Stimulated activated CD4-positive, alpha-beta T cell treated with anti-CD3 and anti-CD28 coated beads, Interleukin-15, amount 100 ng/mL, for 1 hour (primary cell): Measurements from ENCODE around the gene ORMDL2.
"Not testable (repeated sequence)": the region's sequence is repeated elsewhere in the genome, so short reads cannot be mapped to it uniquely, and the experiment has no call there.

Experiments
- DNase-seq, 2 donors: peaks; one replicate each; pipeline ENCODE4 v3.0.0-alpha.2; 2020; ENCODE audit warnings: low read depth in 1 of 2, low spot score in 1 of 2

Gene ORMDL2

DNA sequence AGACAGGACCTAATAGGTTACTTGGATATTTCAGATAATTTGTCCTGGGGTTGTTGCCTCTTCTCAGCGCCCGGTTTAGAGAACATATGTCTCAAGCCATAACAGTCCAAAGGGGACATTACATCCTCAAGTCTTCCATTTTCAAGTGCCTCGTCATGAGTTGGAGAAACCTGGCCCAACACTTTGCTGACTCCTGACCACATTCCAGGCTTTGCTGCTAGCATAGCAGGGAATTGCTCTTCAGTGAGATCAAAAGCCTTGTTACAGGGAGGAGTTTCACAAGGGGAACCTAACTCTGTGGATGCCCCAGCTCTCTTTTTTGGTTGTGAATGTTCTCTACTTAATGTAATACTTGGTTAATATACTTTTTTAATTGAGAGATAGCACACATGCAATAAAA is 33.1 kb downstream of the ORMDL2 start:
- DNase-seq = no peak

DNA sequence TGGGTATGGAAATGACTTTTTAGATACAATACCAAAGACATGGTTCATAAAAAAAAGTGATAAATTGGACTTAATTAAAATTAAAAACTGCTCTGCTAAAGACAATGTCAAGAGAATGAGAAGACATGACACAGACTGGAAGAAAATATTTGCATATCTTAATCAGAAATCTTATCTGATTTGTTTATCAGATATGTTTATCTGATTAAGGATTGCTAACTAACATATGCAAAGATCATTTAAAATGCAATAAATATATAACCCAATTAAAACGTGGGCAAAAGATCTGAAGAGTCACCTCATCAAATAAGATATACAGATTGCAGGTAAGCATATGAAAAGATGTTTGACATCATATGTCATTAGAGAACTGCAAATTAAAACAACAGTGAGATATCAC is 34.9 kb downstream of the ORMDL2 start:
- DNase-seq = no peak

DNA sequence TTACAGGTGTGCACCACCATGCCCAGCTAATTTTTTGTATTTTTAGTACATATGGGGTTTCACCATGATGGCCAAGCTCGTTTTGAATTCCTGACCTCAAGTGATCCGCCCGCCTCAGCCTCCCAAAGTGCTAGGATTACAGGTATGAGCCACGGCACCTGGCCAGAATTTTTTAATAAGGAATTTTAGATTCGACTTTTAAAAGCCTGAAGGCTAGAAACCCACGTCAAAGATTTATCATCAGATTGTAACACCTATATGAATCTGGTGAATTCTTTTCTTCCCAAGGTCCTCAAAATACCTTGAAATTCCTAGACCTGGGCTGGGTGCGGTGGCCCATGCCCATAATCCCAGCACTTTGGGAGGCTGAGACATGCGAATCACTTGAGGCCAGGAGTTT is 43.6 kb downstream of the ORMDL2 start:
- DNase-seq = no peak

DNA sequence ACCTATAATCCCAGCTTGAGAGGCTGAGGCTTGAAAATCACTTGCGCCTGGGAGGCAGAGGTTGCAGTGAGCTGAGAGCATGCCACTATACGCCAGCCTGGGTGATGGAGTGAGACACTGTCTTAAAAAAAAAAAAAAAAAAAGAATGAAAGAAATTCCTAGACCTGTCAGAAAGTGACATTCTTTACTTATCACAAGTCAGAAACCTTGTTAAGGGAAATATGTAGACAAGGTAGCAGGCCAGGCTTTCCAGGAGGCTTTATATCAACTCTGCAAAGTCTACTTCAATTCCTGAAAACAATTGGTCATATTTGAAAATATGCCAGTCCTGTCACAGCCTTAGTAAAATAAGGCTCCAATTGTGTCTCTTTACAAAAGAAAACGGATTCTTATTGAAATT is 44.0 kb downstream of the ORMDL2 start:
- DNase-seq = no peak

DNA sequence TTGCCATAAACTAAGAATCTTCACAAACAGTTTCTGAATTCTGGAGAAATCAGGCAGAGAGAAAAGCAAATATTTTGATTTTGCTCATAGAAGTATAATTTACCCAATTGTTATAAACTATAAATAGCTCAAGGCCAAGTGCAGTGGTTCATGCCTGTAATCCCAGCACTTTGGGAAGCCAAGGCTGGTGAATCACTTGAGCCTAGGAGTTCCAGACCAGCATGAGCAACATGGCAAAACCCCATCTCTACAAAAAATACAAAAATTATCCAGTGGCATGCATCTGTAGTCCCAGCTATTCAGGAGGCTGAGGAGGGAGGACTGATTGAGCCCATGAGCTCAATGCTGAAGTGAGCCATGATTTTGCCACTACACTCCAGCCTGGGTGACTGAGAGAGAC is 44.4 kb downstream of the ORMDL2 start:
- DNase-seq = no peak

DNA sequence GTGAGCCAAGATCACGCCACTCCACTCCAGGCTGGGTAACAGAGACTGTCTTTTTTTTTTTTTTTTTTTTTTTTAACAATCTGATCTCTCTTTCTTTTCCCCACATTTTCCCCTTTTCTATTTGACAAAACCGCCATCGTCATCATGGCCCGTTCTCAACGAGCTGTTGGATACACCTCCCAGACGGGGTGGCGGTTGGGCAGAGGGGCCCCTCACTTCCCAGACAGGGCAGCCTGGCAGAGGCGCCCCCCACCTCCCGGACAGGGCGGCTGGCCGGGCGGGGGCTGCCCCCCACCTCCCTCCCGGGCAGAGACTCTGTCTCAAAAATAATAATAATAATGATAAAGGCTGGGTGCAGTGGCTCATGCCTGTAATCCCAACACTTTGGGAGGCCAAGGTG is 45.1 kb downstream of the ORMDL2 start:
- DNase-seq = not testable (repeated sequence)

DNA sequence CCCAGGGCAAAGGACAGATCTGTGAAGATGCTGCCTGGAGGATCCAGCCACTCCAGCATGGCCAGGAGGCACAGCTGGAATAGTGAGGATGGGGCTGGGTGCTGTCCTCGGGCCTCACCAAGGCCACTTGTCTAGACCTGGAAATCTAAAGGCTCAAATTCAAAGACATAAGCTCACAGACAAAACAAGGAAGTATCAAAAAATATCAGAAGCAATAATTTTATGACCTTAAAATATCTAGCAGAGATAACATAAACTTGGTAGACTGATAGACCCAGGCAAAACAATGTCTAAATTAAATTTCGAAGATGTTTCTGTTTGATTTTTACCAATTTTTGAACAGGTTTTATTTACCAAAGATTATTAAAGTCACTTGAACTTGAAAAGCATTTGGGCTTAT is 47.5 kb downstream of the ORMDL2 start:
- DNase-seq = no peak

DNA sequence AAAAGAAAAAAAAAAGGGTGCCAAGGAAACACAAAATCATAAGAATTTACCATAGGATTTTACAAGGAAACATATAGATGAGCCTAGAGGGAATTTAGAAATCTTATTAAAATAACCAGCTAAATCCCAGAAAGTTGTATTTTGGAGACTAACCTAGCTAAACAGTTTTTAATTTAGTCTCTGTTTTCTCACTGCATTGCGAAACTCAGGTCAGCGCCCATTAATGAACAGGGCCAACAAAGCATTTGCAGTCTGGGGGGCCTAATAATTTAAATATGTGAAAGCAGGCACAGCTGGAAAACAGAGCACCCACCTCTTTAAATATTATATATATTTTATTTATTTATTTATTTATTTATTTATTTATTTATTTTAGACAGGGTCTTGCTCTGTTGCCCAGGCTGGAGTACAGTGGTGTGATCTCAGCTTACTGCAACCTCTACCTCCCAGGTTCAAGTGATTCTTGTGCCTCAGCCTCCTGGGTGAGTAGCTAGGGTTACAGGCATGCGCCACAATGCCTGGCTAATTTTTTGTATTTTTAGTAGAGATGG is 48.7 kb downstream of the ORMDL2 start:
- not testable (repeated sequence) for DNase-seq
